ENCODE results near the gene TPRN.
"Not testable (repeated sequence)": the region's sequence is repeated elsewhere in the genome, so short reads cannot be mapped to it uniquely, and the experiment has no call there.

Gene TPRN

GRCh38 chr9:137244486-137245449 is 44.2 kb upstream of the TPRN start:
- Histone ChIP-seq H3K4me1 (peaks cover 2% of the 10 kb centered on the region), H3K27me3 (ENCODE audit: control insufficient read depth, insufficient read depth, low read length) (no peaks in the 10 kb centered on the region), H2AFZ (no peak overlapping the region), H3K4me2 (ENCODE audit: low read length) (no peak overlapping the region), H3K27ac (no peak overlapping the region), H3K4me3 (ENCODE audit: low read depth, low read length) (no peak overlapping the region), H3K9me3 (ENCODE audit: control insufficient read depth, low read length) (no peaks in the 10 kb centered on the region), H3K9ac (no peak overlapping the region), H3K79me2 (no peaks in the 10 kb centered on the region), H3K36me3 (ENCODE audit: control insufficient read depth, insufficient read depth, low read length) (no peaks in the 10 kb centered on the region)
- TF ChIP-seq CTCF (IDR thresholded peaks at IDR 0.05): no peak

- no peaks in the 10 kb centered on the region for H3K9me3 ChIP-seq (ENCODE audit: control insufficient read depth, low read length)
- peaks cover 2% of the 10 kb centered on the region for H3K4me1 ChIP-seq
- no peaks in the 10 kb centered on the region for H3K79me2 ChIP-seq
- no peak overlapping the region for H3K27ac ChIP-seq
- no peaks in the 10 kb centered on the region for H3K27me3 ChIP-seq (ENCODE audit: control insufficient read depth, insufficient read depth, low read length)
- H3K4me3 ChIP-seq (ENCODE audit: low read depth, low read length): no peak overlapping the region
- TF ChIP-seq CTCF (IDR thresholded peaks at IDR 0.05): no peak
- H2AFZ ChIP-seq: no peak overlapping the region
- H3K36me3 ChIP-seq (ENCODE audit: control insufficient read depth, insufficient read depth, low read length): no peaks in the 10 kb centered on the region
- no peak overlapping the region for H3K4me2 ChIP-seq (ENCODE audit: low read length)
- H3K9ac ChIP-seq: no peak overlapping the region
These were observed 43.3 kb upstream of the TPRN start for GRCh38 chr9:137243626-137244485.

- not testable (repeated sequence) for H3K4me2 ChIP-seq (ENCODE audit: low read length); H3K79me2 ChIP-seq; H2AFZ ChIP-seq; H3K9ac ChIP-seq; H3K27ac ChIP-seq; H3K36me3 ChIP-seq (ENCODE audit: control insufficient read depth, insufficient read depth, low read length); H3K4me3 ChIP-seq (ENCODE audit: low read depth, low read length); H3K4me1 ChIP-seq; H3K9me3 ChIP-seq (ENCODE audit: control insufficient read depth, low read length); H3K27me3 ChIP-seq (ENCODE audit: control insufficient read depth, insufficient read depth, low read length)
These were observed 42.7 kb upstream of the TPRN start for GRCh38 chr9:137243266-137243625.

- Histone ChIP-seq H2AFZ (no peak overlapping the region), H3K4me1 (peaks cover 5% of the 10 kb centered on the region), H3K27ac (peak overlapping the region; percentile 53), H3K79me2 (no peaks in the 10 kb centered on the region), H3K27me3 (ENCODE audit: control insufficient read depth, insufficient read depth, low read length) (no peaks in the 10 kb centered on the region), H3K9ac (no peak overlapping the region), H3K9me3 (ENCODE audit: control insufficient read depth, low read length) (no peaks in the 10 kb centered on the region), H3K36me3 (ENCODE audit: control insufficient read depth, insufficient read depth, low read length) (no peaks in the 10 kb centered on the region), H3K4me2 (ENCODE audit: low read length) (peak overlapping the region; percentile 94), H3K4me3 (ENCODE audit: low read depth, low read length) (peak overlapping the region; percentile 69)
- TF ChIP-seq CTCF (IDR thresholded peaks at IDR 0.05): no peak
These were observed 42.0 kb upstream of the TPRN start for GRCh38 chr9:137242269-137243203.
